Measurements from ENCODE around the gene PERCC1. TPM values are rescaled to one million over a fixed set of nuclear protein-coding genes. Genes with fewer than 3 reads are reported as not detected.

PERCC1 gene
- total RNA-seq, 1 donor from 2014 or later = not detected

DNA sequence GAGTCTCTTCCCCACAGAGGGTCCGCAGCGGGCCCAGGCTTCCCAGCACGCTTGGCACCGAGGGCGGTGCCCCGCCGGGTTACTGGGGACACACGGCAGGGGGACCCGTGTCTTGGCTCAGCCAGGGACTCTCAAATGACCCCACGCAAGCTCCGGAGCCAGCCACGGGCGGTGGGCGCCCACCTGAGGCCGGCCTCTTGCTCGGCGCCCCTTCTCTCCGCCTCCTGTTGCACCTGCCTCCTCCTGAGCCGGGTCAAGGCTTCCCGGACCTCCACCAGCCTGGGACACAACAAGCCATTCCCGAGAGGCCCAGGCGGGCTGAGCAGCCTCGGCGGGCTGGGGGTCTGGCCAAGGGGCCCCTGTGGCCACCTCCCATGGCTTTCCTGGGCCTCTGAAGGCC is 11.8 kb downstream of the PERCC1 start:
- H3K27me3 Mint-ChIP-seq (ENCODE audit: low read depth) = no peaks in the 10 kb centered on the region
- intact Hi-C loops (cut with micrococcal nuclease) = no loop called here

GRCh38 chr16:1443403-1443973 is 12.6 kb downstream of the PERCC1 start:
- intact Hi-C loops (cut with micrococcal nuclease) = no loop called here
- no peak for DNase-seq (ENCODE audit: low spot score)
- Mint-ChIP-seq H3K9me3 (no peaks in the 10 kb centered on the region), H3K27me3 (ENCODE audit: low read depth) (no peaks in the 10 kb centered on the region), H3K27ac (no peak overlapping the region), H3K4me3 (ENCODE audit: low read depth) (no peak overlapping the region), H3K4me1 (ENCODE audit: low read depth) (no peaks in the 10 kb centered on the region), H3K36me3 (ENCODE audit: low read depth) (no peaks in the 10 kb centered on the region)

More for the DNA sequence above, 11.8 kb downstream of the PERCC1 start:
- H3K4me1 Mint-ChIP-seq (ENCODE audit: low read depth) = no peaks in the 10 kb centered on the region
- no peak for DNase-seq (ENCODE audit: low spot score)
- H3K27ac Mint-ChIP-seq = no peak overlapping the region
- H3K9me3 Mint-ChIP-seq = no peaks in the 10 kb centered on the region
- no peaks in the 10 kb centered on the region for H3K36me3 Mint-ChIP-seq (ENCODE audit: low read depth)
- H3K4me3 Mint-ChIP-seq (ENCODE audit: low read depth) = no peak overlapping the region

GRCh38 chr16:1443980-1444729 is 13.3 kb downstream of the PERCC1 start, which contains the start of gene CCDC154:
CCDC154 (minus strand) TSS chr16:1444556; CDS start chr16:1444322, 234 bp downstream.
- H3K36me3 Mint-ChIP-seq (ENCODE audit: low read depth) = no peaks in the 10 kb centered on the region
- no peak within 1 kb of the TSS for H3K4me3 Mint-ChIP-seq (ENCODE audit: low read depth)
- DNase-seq (ENCODE audit: low spot score) = no peak
- H3K27me3 Mint-ChIP-seq (ENCODE audit: low read depth) = no peaks in the 10 kb centered on the region
- no peaks in the 10 kb centered on the region for H3K9me3 Mint-ChIP-seq
- intact Hi-C loops (cut with micrococcal nuclease) = no loop called here
- no peak within 1 kb of the TSS for H3K27ac Mint-ChIP-seq
- H3K4me1 Mint-ChIP-seq (ENCODE audit: low read depth) = no peaks in the 10 kb centered on the region

- intact Hi-C loops (cut with micrococcal nuclease) = no loop called here
- H3K27me3 Mint-ChIP-seq (ENCODE audit: low read depth) = no peaks in the 10 kb centered on the region
- H3K9me3 Mint-ChIP-seq = no peaks in the 10 kb centered on the region
- no peaks in the 10 kb centered on the region for H3K4me1 Mint-ChIP-seq (ENCODE audit: low read depth)
- no peaks in the 10 kb centered on the region for H3K36me3 Mint-ChIP-seq (ENCODE audit: low read depth)
- H3K4me3 Mint-ChIP-seq (ENCODE audit: low read depth) = no peak overlapping the region
- no peak for DNase-seq (ENCODE audit: low spot score)
- H3K27ac Mint-ChIP-seq = no peak overlapping the region
Measured at GRCh38 chr16:1444730-1445517, 14.0 kb downstream of the PERCC1 start.

- no peaks in the 10 kb centered on the region for H3K4me1 Mint-ChIP-seq (ENCODE audit: low read depth)
- H3K9me3 Mint-ChIP-seq = no peaks in the 10 kb centered on the region
- H3K27ac Mint-ChIP-seq = no peak overlapping the region
- no peaks in the 10 kb centered on the region for H3K36me3 Mint-ChIP-seq (ENCODE audit: low read depth)
- no peak overlapping the region for H3K4me3 Mint-ChIP-seq (ENCODE audit: low read depth)
- intact Hi-C loops (cut with micrococcal nuclease) = no loop called here
- H3K27me3 Mint-ChIP-seq (ENCODE audit: low read depth) = no peaks in the 10 kb centered on the region
- no peak for DNase-seq (ENCODE audit: low spot score)
Measured at GRCh38 chr16:1445518-1446203, 14.8 kb downstream of the PERCC1 start.

DNA sequence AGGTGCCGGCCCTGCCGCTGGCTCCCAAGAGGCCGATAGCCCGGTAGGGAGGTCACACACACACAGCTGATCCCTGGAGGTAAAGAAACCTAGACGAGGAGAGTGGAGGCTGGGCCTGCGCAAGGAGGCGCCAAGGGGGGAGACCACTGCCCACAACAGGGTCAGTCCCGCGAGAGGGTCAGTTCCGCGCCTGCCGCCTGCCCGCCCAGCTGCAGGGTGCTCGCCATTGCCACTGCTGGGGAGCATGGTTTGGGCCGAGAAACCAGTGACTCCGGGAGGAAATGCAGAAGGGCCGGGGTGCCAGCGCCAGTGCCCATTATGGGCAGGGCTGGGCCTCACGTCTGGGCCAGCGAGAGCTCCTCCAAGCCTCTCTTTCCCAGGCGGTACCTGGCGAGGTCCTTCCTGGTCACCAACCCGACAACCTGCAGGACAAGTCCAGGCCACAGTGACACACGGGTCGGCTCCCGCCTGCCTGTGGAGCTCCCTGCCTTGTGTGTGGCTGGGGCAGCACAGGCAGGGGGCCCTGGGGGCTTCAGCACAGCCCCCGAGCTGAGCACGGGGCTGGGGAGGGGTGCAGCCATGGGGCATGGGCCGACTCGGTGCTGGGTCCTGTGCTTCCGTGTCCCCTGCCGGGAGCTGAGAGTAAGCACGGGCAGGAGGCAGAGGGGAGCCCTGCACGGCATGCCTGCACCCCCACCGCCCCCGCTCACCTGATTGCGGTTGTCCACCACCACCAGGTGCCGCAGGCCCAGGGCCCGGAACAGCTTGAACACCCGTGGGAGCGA is 15.6 kb downstream of the PERCC1 start:
- Mint-ChIP-seq H3K9me3 (no peaks in the 10 kb centered on the region), H3K27me3 (ENCODE audit: low read depth) (no peaks in the 10 kb centered on the region), H3K27ac (no peak overlapping the region), H3K4me3 (ENCODE audit: low read depth) (no peak overlapping the region), H3K36me3 (ENCODE audit: low read depth) (peaks cover 2% of the 10 kb centered on the region), H3K4me1 (ENCODE audit: low read depth) (no peaks in the 10 kb centered on the region)
- intact Hi-C loops (cut with micrococcal nuclease) = no loop called here
- DNase-seq (ENCODE audit: low spot score) = no peak

DNA sequence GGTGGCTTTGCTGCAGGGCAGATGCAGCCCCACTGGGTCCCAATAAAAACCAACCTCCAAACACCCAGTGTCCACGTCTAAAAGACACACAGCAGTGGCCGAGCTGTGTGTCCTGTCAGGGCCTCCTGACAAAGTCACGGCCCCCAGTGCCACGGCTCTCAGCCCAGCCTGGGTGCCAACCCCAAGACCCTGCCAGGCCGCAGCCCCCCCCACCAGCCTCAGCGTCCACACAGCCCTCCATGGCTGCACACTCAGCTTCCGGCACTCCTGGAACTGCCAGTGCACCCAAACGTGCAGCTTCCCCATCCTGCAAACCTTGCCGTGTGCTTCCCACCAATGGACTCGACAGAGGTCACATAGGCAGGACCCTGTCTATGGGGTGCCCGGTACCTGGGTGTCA is 17.1 kb downstream of the PERCC1 start:
- Mint-ChIP-seq H3K27me3 (ENCODE audit: low read depth) (no peaks in the 10 kb centered on the region), H3K36me3 (ENCODE audit: low read depth) (peaks cover 6% of the 10 kb centered on the region), H3K9me3 (no peaks in the 10 kb centered on the region), H3K4me3 (ENCODE audit: low read depth) (no peak overlapping the region), H3K4me1 (ENCODE audit: low read depth) (no peaks in the 10 kb centered on the region), H3K27ac (no peak overlapping the region)
- intact Hi-C loops (cut with micrococcal nuclease) = no loop called here
- DNase-seq (ENCODE audit: low spot score) = no peak

GRCh38 chr16:1448536-1449116 is 17.7 kb downstream of the PERCC1 start:
- intact Hi-C loops (cut with micrococcal nuclease) = no loop called here
- Mint-ChIP-seq H3K9me3 (no peaks in the 10 kb centered on the region), H3K27ac (no peak overlapping the region), H3K36me3 (ENCODE audit: low read depth) (peaks cover 6% of the 10 kb centered on the region), H3K4me1 (ENCODE audit: low read depth) (no peaks in the 10 kb centered on the region), H3K27me3 (ENCODE audit: low read depth) (no peaks in the 10 kb centered on the region), H3K4me3 (ENCODE audit: low read depth) (no peak overlapping the region)
- no peak for DNase-seq (ENCODE audit: low spot score)

- Mint-ChIP-seq H3K36me3 (ENCODE audit: low read depth) (peaks cover 6% of the 10 kb centered on the region), H3K4me3 (ENCODE audit: low read depth) (no peak overlapping the region), H3K27ac (no peak overlapping the region), H3K9me3 (no peaks in the 10 kb centered on the region), H3K4me1 (ENCODE audit: low read depth) (no peaks in the 10 kb centered on the region), H3K27me3 (ENCODE audit: low read depth) (no peaks in the 10 kb centered on the region)
- no peak for DNase-seq (ENCODE audit: low spot score)
- intact Hi-C loops (cut with micrococcal nuclease) = no loop called here
Measured at GRCh38 chr16:1449201-1449788, 18.4 kb downstream of the PERCC1 start.

GRCh38 chr16:1450218-1450617 is 19.3 kb downstream of the PERCC1 start:
- Mint-ChIP-seq H3K4me3 (ENCODE audit: low read depth) (no peak overlapping the region), H3K9me3 (no peaks in the 10 kb centered on the region), H3K27ac (no peak overlapping the region), H3K36me3 (ENCODE audit: low read depth) (peaks cover 6% of the 10 kb centered on the region), H3K4me1 (ENCODE audit: low read depth) (no peaks in the 10 kb centered on the region), H3K27me3 (ENCODE audit: low read depth) (no peaks in the 10 kb centered on the region)
- intact Hi-C loops (cut with micrococcal nuclease) = no loop called here
- no peak for DNase-seq (ENCODE audit: low spot score)

- Mint-ChIP-seq H3K9me3 (no peaks in the 10 kb centered on the region), H3K36me3 (ENCODE audit: low read depth) (peaks cover 6% of the 10 kb centered on the region)
Measured at GRCh38 chr16:1450841-1451240, 20.0 kb downstream of the PERCC1 start.

More at GRCh38 chr16:1450841-1451240, 20.0 kb downstream of the PERCC1 start:
- Mint-ChIP-seq H3K4me3 (ENCODE audit: low read depth) (no peak overlapping the region), H3K27me3 (ENCODE audit: low read depth) (no peaks in the 10 kb centered on the region), H3K27ac (no peak overlapping the region), H3K4me1 (ENCODE audit: low read depth) (no peaks in the 10 kb centered on the region)
- no peak for DNase-seq (ENCODE audit: low spot score)
- intact Hi-C loops (cut with micrococcal nuclease) = no loop called here
